WTC11 (cell line): ENCODE measurements around the gene JADE1. TPM values are rescaled to one million over a fixed set of nuclear protein-coding genes. Genes with fewer than 3 reads are reported as not detected.

Source experiments
- ATAC-seq: fragments of 200-7000 bp; cut with Tn5 transposase; 2 replicates; pipeline ENCODE4 v1.10.0; 2021; ENCODE audit warnings: mild to moderate bottlenecking, moderate library complexity
- CTCF ChIA-PET: fragments of 300-600 bp; sonication (Branson Sonifier 250); formaldehyde crosslinking; loops from one replicate; lab custom pipeline; 2021; ENCODE audit warnings: antibody characterized with exemption; lab: Charles Lee
- POLR2A ChIA-PET: fragments of 350-600 bp; sonication (Branson Sonifier 250); formaldehyde crosslinking; loops from one replicate; lab custom pipeline; 2021; ENCODE audit warnings: antibody characterized with exemption; lab: Charles Lee
- DNase-seq: peaks from one replicate; pipeline ENCODE4 v3.0.0; 2021; ENCODE audit warnings: low spot score
- H3K27ac Mint-ChIP-seq: 2 replicates; pipeline ENCODE4 v1.8.0; 2021; ENCODE audit warnings: mixed read lengths
- H3K27me3 Mint-ChIP-seq: 2 replicates; pipeline ENCODE4 v1.8.0; 2021; ENCODE audit warnings: low read depth, mild to moderate bottlenecking, moderate library complexity, mixed read lengths
- H3K36me3 Mint-ChIP-seq: 2 replicates; pipeline ENCODE4 v1.8.0; 2021; ENCODE audit warnings: mixed read lengths
- H3K4me1 Mint-ChIP-seq: 2 replicates; pipeline ENCODE4 v1.8.0; 2022; ENCODE audit warnings: mixed read lengths
- H3K4me3 Mint-ChIP-seq: 2 replicates; pipeline ENCODE4 v1.8.0; 2021; ENCODE audit warnings: mild to moderate bottlenecking, moderate library complexity, mixed read lengths
- H3K9me3 Mint-ChIP-seq: 2 replicates; pipeline ENCODE4 v1.8.0; 2021; ENCODE audit warnings: mixed read lengths
- ERG ChIP-seq: fragments of 250-450 bp; sonication (Bioruptor Pico); IDR thresholded peaks from 2 replicates; pipeline ENCODE4 v1.8.0; 2021; ENCODE audit warnings: mild to moderate bottlenecking
- GABPB1 ChIP-seq: sonication (generic); formaldehyde crosslinking; IDR thresholded peaks from 2 replicates; pipeline ENCODE4 v1.8.1; 2023; ENCODE audit warnings: mild to moderate bottlenecking, missing genetic modification reagents
- GRHL2 ChIP-seq: fragments of 250-450 bp; sonication (Bioruptor Pico); IDR thresholded peaks from 2 replicates; pipeline ENCODE4 v1.8.0; 2022; ENCODE audit warnings: mild to moderate bottlenecking, moderate library complexity; ENCODE audit not compliant: insufficient replicate concordance, severe bottlenecking
- NR1H2 ChIP-seq: sonication (generic); formaldehyde crosslinking; IDR thresholded peaks from 2 replicates; pipeline ENCODE4 v1.9.0; 2021; ENCODE audit warnings: mild to moderate bottlenecking, moderate library complexity, missing genetic modification reagents
- PRDM15 ChIP-seq: sonication (generic); formaldehyde crosslinking; IDR thresholded peaks from 2 replicates; pipeline ENCODE4 v1.8.0; 2022; ENCODE audit warnings: missing genetic modification reagents
- RORB ChIP-seq: fragments of 250-450 bp; sonication (Bioruptor Pico); IDR thresholded peaks from 2 replicates; pipeline ENCODE4 v1.9.0; 2021; ENCODE audit warnings: mild to moderate bottlenecking
- TEAD1 ChIP-seq: sonication (generic); formaldehyde crosslinking; IDR thresholded peaks from 2 replicates; pipeline ENCODE4 v1.8.0; 2022; ENCODE audit warnings: mild to moderate bottlenecking, missing genetic modification reagents
- USF1 ChIP-seq: sonication (generic); formaldehyde crosslinking; IDR thresholded peaks from 2 replicates; pipeline ENCODE4 v1.8.0; 2022; ENCODE audit warnings: mild to moderate bottlenecking, missing genetic modification reagents
- ZNF396 ChIP-seq: fragments of 250-450 bp; sonication (Bioruptor Pico); IDR thresholded peaks from 2 replicates; pipeline ENCODE4 v1.8.0; 2021; ENCODE audit warnings: mild to moderate bottlenecking, moderate library complexity, borderline replicate concordance
- ZNF423 ChIP-seq: fragments of 250-450 bp; sonication (Bioruptor Pico); IDR thresholded peaks from 2 replicates; pipeline ENCODE4 v2.1.2; 2022; ENCODE audit warnings: mild to moderate bottlenecking, moderate library complexity
- ZNF532 ChIP-seq: fragments of 250-450 bp; sonication (Bioruptor Pico); IDR thresholded peaks from 2 replicates; pipeline ENCODE4 v1.9.0; 2021; ENCODE audit warnings: mild to moderate bottlenecking, borderline replicate concordance
- total RNA-seq: library from RNA; stranded (reverse); gene quantifications from 3 replicates; pipeline ENCODE4 v1.2.3, GENCODE V29; 2021
- TF ChIP-seq, protein P1 (sequence below): fragments of 250-450 bp; sonication (Bioruptor Pico); conservative IDR thresholded peaks from 2 replicates; pipeline ENCODE4 v1.9.0; 2021; ENCODE audit warnings: mild to moderate bottlenecking
- TF ChIP-seq, protein P2 (sequence below): fragments of 250-450 bp; sonication (Bioruptor Pico); IDR thresholded peaks from 2 replicates; pipeline ENCODE4 v1.9.0; 2021; ENCODE audit warnings: moderate library complexity, mild to moderate bottlenecking, inconsistent platforms, borderline replicate concordance
- TF ChIP-seq, protein P3 (sequence below): sonication (generic); formaldehyde crosslinking; IDR thresholded peaks from 2 replicates; pipeline ENCODE4 v1.8.1; 2023; ENCODE audit warnings: mild to moderate bottlenecking, missing genetic modification reagents, borderline replicate concordance
- TF ChIP-seq, protein P4 (sequence below): sonication (generic); formaldehyde crosslinking; IDR thresholded peaks from 2 replicates; pipeline ENCODE4 v1.8.1; 2022; ENCODE audit warnings: mild to moderate bottlenecking, moderate library complexity, missing genetic modification reagents

Gene JADE1
- total RNA-seq, 1 experiment from 2014 or later = 132 TPM

DNA sequence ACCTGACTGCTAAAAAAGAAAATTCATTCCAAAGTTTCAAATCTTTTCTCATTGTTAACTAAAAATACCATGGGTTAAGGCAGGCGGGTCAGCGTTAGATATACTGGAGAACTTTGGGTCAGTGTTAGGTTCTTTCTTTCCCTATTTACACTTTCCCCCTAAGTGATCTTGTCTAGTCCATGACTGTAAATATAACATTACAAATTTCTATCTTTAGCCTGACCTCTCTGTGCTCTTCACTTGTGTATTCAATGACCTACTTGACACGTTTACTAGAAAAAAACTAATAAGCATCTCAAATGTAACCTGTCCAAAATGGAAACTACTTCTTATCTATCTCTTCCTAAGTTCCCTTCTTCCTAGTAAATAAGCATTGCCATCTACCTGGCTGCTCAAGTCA, 95.3 kb downstream of the JADE1 start (continued):
- TF ChIP-seq USF1 (CRISPR knock-in tag) (no peak), PRDM15 (CRISPR knock-in tag) (no peak), ZNF396 (no peak)

GRCh38 chr4:128906581-128906980, 97.1 kb downstream of the JADE1 start:
- no peak overlapping the region for H3K27ac Mint-ChIP-seq
- H3K27me3 Mint-ChIP-seq = no peaks in the 10 kb centered on the region
- no peaks in the 10 kb centered on the region for H3K9me3 Mint-ChIP-seq
- no peaks in the 10 kb centered on the region for H3K4me1 Mint-ChIP-seq
- TF ChIP-seq ZNF423 (CRISPR knock-in tag) = no peak
- no peak for TF ChIP-seq GABPB1 (CRISPR knock-in tag)
- TF ChIP-seq TEAD1 (CRISPR knock-in tag) = no peak
- TF ChIP-seq NR1H2 (CRISPR knock-in tag) = no peak
- TF ChIP-seq GRHL2 (CRISPR knock-in tag) = no peak
- TF ChIP-seq, protein P1, sequence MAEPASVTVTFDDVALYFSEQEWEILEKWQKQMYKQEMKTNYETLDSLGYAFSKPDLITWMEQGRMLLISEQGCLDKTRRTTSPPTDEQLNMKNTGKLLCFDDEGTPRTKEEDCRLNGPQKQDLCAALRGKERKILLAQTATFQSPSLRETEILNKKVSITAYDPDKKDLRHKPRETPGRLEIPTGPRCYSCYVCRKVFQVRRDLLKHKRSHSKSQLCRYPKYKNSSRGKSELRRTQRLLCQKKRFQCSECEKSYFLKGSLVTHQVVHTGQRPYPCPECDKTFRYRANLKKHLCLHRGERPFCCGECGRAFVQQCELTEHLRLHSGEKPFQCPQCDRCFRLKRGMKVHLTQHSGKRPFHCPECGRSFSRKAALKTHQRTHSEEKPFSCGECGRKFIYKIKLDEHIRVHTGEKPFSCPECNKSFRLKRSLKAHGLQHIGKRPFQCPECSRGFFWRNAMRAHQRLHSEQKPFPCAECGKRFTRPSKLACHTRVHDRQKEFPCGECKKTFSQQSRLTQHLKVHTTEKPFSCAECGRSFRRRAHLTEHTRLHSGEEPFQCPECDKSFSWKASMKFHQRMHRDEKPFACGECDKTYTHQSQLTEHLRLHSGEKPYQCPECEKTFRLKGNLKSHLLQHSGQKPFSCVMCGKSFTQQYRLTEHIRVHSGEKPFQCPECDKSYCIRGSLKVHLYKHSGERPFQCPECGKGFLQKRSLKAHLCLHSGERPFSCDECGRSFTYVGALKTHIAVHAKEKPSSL (CRISPR knock-in tag) = no peak
- TF ChIP-seq ZNF532 (CRISPR knock-in tag) = no peak
- TF ChIP-seq, protein P2, sequence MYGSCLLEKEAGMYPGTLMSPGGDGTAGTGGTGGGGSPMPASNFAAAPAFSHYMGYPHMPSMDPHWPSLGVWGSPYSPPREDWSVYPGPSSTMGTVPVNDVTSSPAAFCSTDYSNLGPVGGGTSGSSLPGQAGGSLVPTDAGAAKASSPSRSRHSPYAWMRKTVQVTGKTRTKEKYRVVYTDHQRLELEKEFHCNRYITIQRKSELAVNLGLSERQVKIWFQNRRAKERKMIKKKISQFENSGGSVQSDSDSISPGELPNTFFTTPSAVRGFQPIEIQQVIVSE (CRISPR knock-in tag) = no peak
- POLR2A ChIA-PET = no interaction called here
- no peak for ATAC-seq
- CTCF ChIA-PET = no interaction called here
- no peak for DNase-seq
- H3K36me3 Mint-ChIP-seq = no peaks in the 10 kb centered on the region
- no peak overlapping the region for H3K4me3 Mint-ChIP-seq

- POLR2A ChIA-PET = no interaction called here
- no peak for ATAC-seq
- CTCF ChIA-PET = no interaction called here
- TF ChIP-seq, protein P3, sequence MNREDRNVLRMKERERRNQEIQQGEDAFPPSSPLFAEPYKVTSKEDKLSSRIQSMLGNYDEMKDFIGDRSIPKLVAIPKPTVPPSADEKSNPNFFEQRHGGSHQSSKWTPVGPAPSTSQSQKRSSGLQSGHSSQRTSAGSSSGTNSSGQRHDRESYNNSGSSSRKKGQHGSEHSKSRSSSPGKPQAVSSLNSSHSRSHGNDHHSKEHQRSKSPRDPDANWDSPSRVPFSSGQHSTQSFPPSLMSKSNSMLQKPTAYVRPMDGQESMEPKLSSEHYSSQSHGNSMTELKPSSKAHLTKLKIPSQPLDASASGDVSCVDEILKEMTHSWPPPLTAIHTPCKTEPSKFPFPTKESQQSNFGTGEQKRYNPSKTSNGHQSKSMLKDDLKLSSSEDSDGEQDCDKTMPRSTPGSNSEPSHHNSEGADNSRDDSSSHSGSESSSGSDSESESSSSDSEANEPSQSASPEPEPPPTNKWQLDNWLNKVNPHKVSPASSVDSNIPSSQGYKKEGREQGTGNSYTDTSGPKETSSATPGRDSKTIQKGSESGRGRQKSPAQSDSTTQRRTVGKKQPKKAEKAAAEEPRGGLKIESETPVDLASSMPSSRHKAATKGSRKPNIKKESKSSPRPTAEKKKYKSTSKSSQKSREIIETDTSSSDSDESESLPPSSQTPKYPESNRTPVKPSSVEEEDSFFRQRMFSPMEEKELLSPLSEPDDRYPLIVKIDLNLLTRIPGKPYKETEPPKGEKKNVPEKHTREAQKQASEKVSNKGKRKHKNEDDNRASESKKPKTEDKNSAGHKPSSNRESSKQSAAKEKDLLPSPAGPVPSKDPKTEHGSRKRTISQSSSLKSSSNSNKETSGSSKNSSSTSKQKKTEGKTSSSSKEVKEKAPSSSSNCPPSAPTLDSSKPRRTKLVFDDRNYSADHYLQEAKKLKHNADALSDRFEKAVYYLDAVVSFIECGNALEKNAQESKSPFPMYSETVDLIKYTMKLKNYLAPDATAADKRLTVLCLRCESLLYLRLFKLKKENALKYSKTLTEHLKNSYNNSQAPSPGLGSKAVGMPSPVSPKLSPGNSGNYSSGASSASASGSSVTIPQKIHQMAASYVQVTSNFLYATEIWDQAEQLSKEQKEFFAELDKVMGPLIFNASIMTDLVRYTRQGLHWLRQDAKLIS = no peak
- no peak for TF ChIP-seq RORB (CRISPR knock-in tag)
- TF ChIP-seq, protein P4, sequence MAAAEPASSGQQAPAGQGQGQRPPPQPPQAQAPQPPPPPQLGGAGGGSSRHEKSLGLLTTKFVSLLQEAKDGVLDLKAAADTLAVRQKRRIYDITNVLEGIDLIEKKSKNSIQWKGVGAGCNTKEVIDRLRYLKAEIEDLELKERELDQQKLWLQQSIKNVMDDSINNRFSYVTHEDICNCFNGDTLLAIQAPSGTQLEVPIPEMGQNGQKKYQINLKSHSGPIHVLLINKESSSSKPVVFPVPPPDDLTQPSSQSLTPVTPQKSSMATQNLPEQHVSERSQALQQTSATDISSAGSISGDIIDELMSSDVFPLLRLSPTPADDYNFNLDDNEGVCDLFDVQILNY (CRISPR knock-in tag) = no peak
- TF ChIP-seq ERG (CRISPR knock-in tag) = no peak
- TF ChIP-seq ZNF396 = no peak
Observed at GRCh38 chr4:128907981-128908380, 98.5 kb downstream of the JADE1 start.

More at GRCh38 chr4:128907981-128908380, 98.5 kb downstream of the JADE1 start:
- DNase-seq = no peak
- H3K4me3 Mint-ChIP-seq = no peak overlapping the region
- H3K9me3 Mint-ChIP-seq = no peaks in the 10 kb centered on the region
- no peak overlapping the region for H3K27ac Mint-ChIP-seq
- no peaks in the 10 kb centered on the region for H3K27me3 Mint-ChIP-seq
- H3K36me3 Mint-ChIP-seq = no peaks in the 10 kb centered on the region
- no peaks in the 10 kb centered on the region for H3K4me1 Mint-ChIP-seq
